T-cell (primary cell): Measurements from ENCODE around the gene LIN54. TPM values are rescaled to one million over a fixed set of nuclear protein-coding genes. Genes with fewer than 3 reads are reported as not detected.
"Not testable (repeated sequence)": the region's sequence is repeated elsewhere in the genome, so short reads cannot be mapped to it uniquely, and the experiment has no call there.

Experiments used
- ATAC-seq, 4 experiments: fragments of 200-7000 bp in 3 of 4; fragments of 150-1000 bp in 1 of 4; cut with Tn5 transposase; replicated peaks in 1 of 4; 1 replicate in 3 of 4; 2 replicates in 1 of 4; pipeline ENCODE4 v1.10.0; 2021; ENCODE audit warnings: moderate library complexity in 3 of 4, mild to moderate bottlenecking in 2 of 4, moderate number of reproducible peaks in 1 of 4
- CTCF ChIA-PET, 2 donors: fragments of 300-600 bp; sonication (Branson Sonifier 250); formaldehyde crosslinking; loops; one replicate each; lab custom pipeline; 2022; ENCODE audit warnings: antibody characterized with exemption in 2 of 2; lab: Charles Lee
- POLR2A ChIA-PET, 2 donors: fragments of 300-600 bp; sonication (Branson Sonifier 250); formaldehyde crosslinking; loops; one replicate each; lab custom pipeline; 2022; ENCODE audit warnings: antibody characterized with exemption in 2 of 2; lab: Charles Lee
- DNase-seq, 35 experiments: peaks; one replicate each; pipeline versions ENCODE4 v3.0.0 to v3.0.0-alpha.2; 2013 to 2023
- H3K27ac ChIP-seq: one replicate; pipeline ENCODE4 v1.5.1; 2013; ENCODE audit warnings: low read length
- H3K27me3 ChIP-seq, 2 experiments: replicated peaks in 1 of 2; 1 replicate in 1 of 2; 2 replicates in 1 of 2; pipeline versions ENCODE4 v1.6.1 to v1.7.0; 2013; ENCODE audit warnings: low read length in 1 of 2, mixed read lengths in 1 of 2; ENCODE audit not compliant: control insufficient read depth in 2 of 2, insufficient read depth in 2 of 2; ENCODE audit errors: extremely low read depth in 1 of 2
- H3K36me3 ChIP-seq, 2 donors: 1 replicate in 1 of 2; 2 replicates in 1 of 2; pipeline versions ENCODE4 v1.6.1 to v1.7.0; 2013; ENCODE audit warnings: low read length in 1 of 2; ENCODE audit not compliant: control insufficient read depth in 2 of 2, insufficient read depth in 1 of 2; ENCODE audit errors: extremely low read depth in 1 of 2
- H3K4me1 ChIP-seq, 2 experiments: 1 replicate in 1 of 2; 2 replicates in 1 of 2; pipeline versions ENCODE4 v1.6.1 to v1.7.0; 2013; ENCODE audit warnings: low read length in 2 of 2, mixed read lengths in 1 of 2; ENCODE audit not compliant: insufficient read depth in 2 of 2, control insufficient read depth in 1 of 2; ENCODE audit errors: extremely low read depth in 1 of 2
- H3K4me3 ChIP-seq, 2 donors: 1 replicate in 1 of 2; 2 replicates in 1 of 2; pipeline versions ENCODE4 v1.5.1 to v1.7.0; 2013; ENCODE audit warnings: mild to moderate bottlenecking in 2 of 2, low read length in 1 of 2, moderate library complexity in 1 of 2; ENCODE audit not compliant: control insufficient read depth in 1 of 2; ENCODE audit errors: extremely low read depth in 1 of 2
- H3K9me3 ChIP-seq: 2 replicates; pipeline ENCODE4 v1.7.0; 2013
- H3K27ac Mint-ChIP-seq, 2 donors: one replicate each; pipeline ENCODE4 v1.8.0; 2020 to 2021; ENCODE audit warnings: mild to moderate bottlenecking in 2 of 2, mixed read lengths in 2 of 2
- H3K27me3 Mint-ChIP-seq, 2 donors: one replicate each; pipeline ENCODE4 v1.8.0; 2021 to 2022; ENCODE audit warnings: mixed read lengths in 2 of 2
- H3K36me3 Mint-ChIP-seq: one replicate; pipeline ENCODE4 v1.8.0; 2021; ENCODE audit warnings: mixed read lengths
- H3K4me1 Mint-ChIP-seq, 3 donors: one replicate each; pipeline ENCODE4 v1.8.0; 2020 to 2022; ENCODE audit warnings: mixed read lengths in 3 of 3, mild to moderate bottlenecking in 1 of 3
- H3K4me3 Mint-ChIP-seq, 3 donors: one replicate each; pipeline ENCODE4 v1.8.0; 2020 to 2022; ENCODE audit warnings: mild to moderate bottlenecking in 3 of 3, mixed read lengths in 3 of 3, moderate library complexity in 3 of 3
- H3K9me3 Mint-ChIP-seq, 3 donors: one replicate each; pipeline ENCODE4 v1.8.0; 2020 to 2022; ENCODE audit warnings: mixed read lengths in 3 of 3
- WGBS: methylation state at CpG from one replicate; pipeline ENCODE4 v1.1.5; 2013; ENCODE audit warnings: missing lambda C conversion rate; ENCODE audit not compliant: insufficient coverage; 5-methylcytosine and 5-hydroxymethylcytosine counted together
- total RNA-seq, 35 experiments: library from RNA in 6 of 35; stranded (reverse) in 6 of 35; fragments of 120-200 nt in 1 of 35; gene quantifications; one replicate each; pipeline versions ENCODE4 v1.2.1 to v1.2.4 and lab custom pipeline; 2013 to 2026

LIN54 gene
- total RNA-seq, 5 donors from 2014 or later (not counting 1 experiment from before 2014, with no cell fraction given) = 15.1 to 17.9 (median 16.8) TPM

- Histone ChIP-seq H3K27me3 (no peaks in the 10 kb centered on the region), H3K9me3 (no peaks in the 10 kb centered on the region), H3K36me3 (no peaks in the 10 kb centered on the region), H3K4me3 (peak overlapping the region; percentile 95 to 98), H3K27ac (peak overlapping the region; percentile 95), H3K4me1 (peaks cover 28 to 36% of the 10 kb centered on the region in 2 experiments)
- H3K27ac Mint-ChIP-seq = peak overlapping the region; percentile 96
- H3K9me3 Mint-ChIP-seq = no peaks in the 10 kb centered on the region
- POLR2A ChIA-PET = interaction anchor here in 1 of 2 donors (0.7 to 2.8 kb wide), 3 partner anchors 25 to 245 kb away, joined by 3 to 28 read pairs (median 20); partner anchors contain the start of genes COPS4 and THAP9
- H3K4me1 Mint-ChIP-seq = peaks cover 55 to 73% (median 66%) of the 10 kb centered on the region in 3 donors
- CTCF ChIA-PET = interaction anchor here (0.6 to 2.6 kb wide), 6 partner anchors 25 to 607 kb away, joined by 3 to 29 read pairs (median 7); partner anchors contain the start of genes COPS4 (in 2 of the 2), COQ2 (in 1 of the 2) and THAP9 (in 1 of the 2)
- no peaks in the 10 kb centered on the region for H3K27me3 Mint-ChIP-seq
- 7% methylated on average over 2 of the region's 14 CpGs for WGBS
- H3K36me3 Mint-ChIP-seq = no peaks in the 10 kb centered on the region
- peak overlapping the region; percentile 96 to 99 (median 98) for H3K4me3 Mint-ChIP-seq
- DNase-seq = peak in 10 of 35 experiments; percentile 0 to 44 (median 13)
- ATAC-seq = no peak
Observed at GRCh38 chr4:83010111-83010521, 507 bp downstream of the LIN54 start.

- no peaks in the 10 kb centered on the region for H3K27me3 ChIP-seq
- Mint-ChIP-seq H3K4me3 (peak overlapping the region; percentile 96 to 99 (median 98)), H3K27me3 (no peaks in the 10 kb centered on the region), H3K36me3 (no peaks in the 10 kb centered on the region), H3K9me3 (no peaks in the 10 kb centered on the region), H3K27ac (peak overlapping the region; percentile 96), H3K4me1 (peaks cover 55 to 73% (median 68%) of the 10 kb centered on the region in 3 donors)
- ChIA-PET POLR2A (interaction anchor here in 1 of 2 donors (2.7 to 2.8 kb wide), 2 partner anchors 26 to 110 kb away, joined by 20 to 28 read pairs; partner anchors contain the start of genes COPS4 and THAP9), CTCF (interaction anchor here (1.1 to 2.6 kb wide), 3 partner anchors 25 to 110 kb away, joined by 4 to 17 read pairs (median 6); partner anchors contain the start of genes COPS4 (in 2 of the 2) and THAP9 (in 1 of the 2))
- H3K9me3 ChIP-seq = no peaks in the 10 kb centered on the region
- no CpG with 5 or more reads among the region's 3 CpGs for WGBS
- no peaks in the 10 kb centered on the region for H3K36me3 ChIP-seq
- H3K27ac ChIP-seq = peak overlapping the region; percentile 95
- DNase-seq (no peak), ATAC-seq (no peak)
- peak overlapping the region in 1 of 2 donors; percentile 98 for H3K4me3 ChIP-seq
- H3K4me1 ChIP-seq = peaks cover 28 to 36% of the 10 kb centered on the region in 2 experiments
Observed at GRCh38 chr4:83009529-83009928, 1.1 kb downstream of the LIN54 start.

- H3K4me3 Mint-ChIP-seq, H3K27ac ChIP-seq, H3K9me3 ChIP-seq, H3K27me3 Mint-ChIP-seq, H3K4me3 ChIP-seq, DNase-seq, H3K36me3 ChIP-seq, H3K27ac Mint-ChIP-seq, H3K27me3 ChIP-seq, H3K9me3 Mint-ChIP-seq, CTCF ChIA-PET, ATAC-seq, H3K36me3 Mint-ChIP-seq: not testable (repeated sequence)
- POLR2A ChIA-PET = interaction anchor here in 1 of 2 donors (0.6 kb wide), 1 partner anchor 514 kb away, joined by 3 read pairs; no protein-coding TSS in a partner anchor
- H3K4me1 Mint-ChIP-seq = peaks cover 22 to 41% (median 37%) of the 10 kb centered on the region in 3 donors
- peaks cover 2 to 20% of the 10 kb centered on the region in 2 experiments for H3K4me1 ChIP-seq
- 100% methylated on average over 6 of the region's 14 CpGs for WGBS
Observed at GRCh38 chr4:83003044-83003791, 7.4 kb downstream of the LIN54 start.

GRCh38 chr4:83002329-83002728, 8.3 kb downstream of the LIN54 start:
- H3K27ac Mint-ChIP-seq = no peak overlapping the region
- H3K9me3 Mint-ChIP-seq = no peaks in the 10 kb centered on the region
- ChIA-PET POLR2A (interaction anchor here (0.5 to 0.6 kb wide), 3 partner anchors 43 to 513 kb away, joined by 3 to 7 read pairs (median 3); no protein-coding TSS in a partner anchor), CTCF (no interaction called here)
- peaks cover 0 to 14% of the 10 kb centered on the region in 2 experiments for H3K4me1 ChIP-seq
- 100% methylated on average over 1 of the region's 3 CpGs for WGBS
- no peak overlapping the region for H3K4me3 Mint-ChIP-seq
- H3K36me3 Mint-ChIP-seq = peaks cover 4% of the 10 kb centered on the region
- no peaks in the 10 kb centered on the region for H3K9me3 ChIP-seq
- H3K27me3 ChIP-seq = no peaks in the 10 kb centered on the region
- H3K27me3 Mint-ChIP-seq = no peaks in the 10 kb centered on the region
- H3K4me1 Mint-ChIP-seq = peaks cover 17 to 34% (median 28%) of the 10 kb centered on the region in 3 donors
- no peaks in the 10 kb centered on the region for H3K36me3 ChIP-seq
- H3K27ac ChIP-seq = no peak overlapping the region
- H3K4me3 ChIP-seq = no peak overlapping the region
- DNase-seq (no peak), ATAC-seq (no peak)

- no peak overlapping the region for H3K4me3 ChIP-seq
- ChIA-PET POLR2A (no interaction called here), CTCF (no interaction called here)
- no peak overlapping the region for H3K4me3 Mint-ChIP-seq
- H3K36me3 ChIP-seq = peaks cover 0 to 4% of the 10 kb centered on the region in 2 donors
- H3K36me3 Mint-ChIP-seq = peaks cover 4% of the 10 kb centered on the region
- no peaks in the 10 kb centered on the region for H3K27me3 Mint-ChIP-seq
- no peak overlapping the region for H3K27ac Mint-ChIP-seq
- no peak for ATAC-seq
- H3K27ac ChIP-seq = no peak overlapping the region
- H3K27me3 ChIP-seq = no peaks in the 10 kb centered on the region
- peaks cover 11 to 21% (median 21%) of the 10 kb centered on the region in 3 donors for H3K4me1 Mint-ChIP-seq
- DNase-seq = no peak
- H3K4me1 ChIP-seq = peaks cover 0 to 2% of the 10 kb centered on the region in 2 experiments
- no peaks in the 10 kb centered on the region for H3K9me3 ChIP-seq
- no peaks in the 10 kb centered on the region for H3K9me3 Mint-ChIP-seq
Observed at GRCh38 chr4:82998898-82999297, 11.7 kb downstream of the LIN54 start.

GRCh38 chr4:82994834-82995233, 15.8 kb downstream of the LIN54 start:
- Mint-ChIP-seq H3K9me3 (no peaks in the 10 kb centered on the region), H3K4me3 (no peak overlapping the region), H3K27ac (no peak overlapping the region), H3K36me3 (no peaks in the 10 kb centered on the region), H3K27me3 (no peaks in the 10 kb centered on the region), H3K4me1 (peaks cover 16 to 21% (median 20%) of the 10 kb centered on the region in 3 donors)
- ATAC-seq (no peak), DNase-seq (no peak)
- H3K27me3 ChIP-seq = no peaks in the 10 kb centered on the region
- H3K4me1 ChIP-seq = peaks cover 1 to 16% of the 10 kb centered on the region in 2 experiments
- no peaks in the 10 kb centered on the region for H3K9me3 ChIP-seq
- no peak overlapping the region for H3K27ac ChIP-seq
- peaks cover 0 to 4% of the 10 kb centered on the region in 2 donors for H3K36me3 ChIP-seq
- ChIA-PET POLR2A (interaction anchor here (0.5 to 0.7 kb wide), 3 partner anchors 16 to 118 kb away, joined by 4 to 7 read pairs (median 7); partner anchors contain the start of gene LIN54 (in 1 of the 2)), CTCF (no interaction called here)
- H3K4me3 ChIP-seq = no peak overlapping the region
- 92% methylated on average over 2 of the region's 4 CpGs for WGBS
